Non-pigmented ciliary epithelial cell (primary cell): ENCODE measurements around the gene GGACT.
"Not testable (repeated sequence)": the region's sequence is repeated elsewhere in the genome, so short reads cannot be mapped to it uniquely, and the experiment has no call there.

Source experiments
- DNase-seq: peaks from one replicate; pipeline ENCODE4 v3.0.0-alpha.2; 2010; ENCODE audit warnings: low read depth

The GGACT gene

DNA sequence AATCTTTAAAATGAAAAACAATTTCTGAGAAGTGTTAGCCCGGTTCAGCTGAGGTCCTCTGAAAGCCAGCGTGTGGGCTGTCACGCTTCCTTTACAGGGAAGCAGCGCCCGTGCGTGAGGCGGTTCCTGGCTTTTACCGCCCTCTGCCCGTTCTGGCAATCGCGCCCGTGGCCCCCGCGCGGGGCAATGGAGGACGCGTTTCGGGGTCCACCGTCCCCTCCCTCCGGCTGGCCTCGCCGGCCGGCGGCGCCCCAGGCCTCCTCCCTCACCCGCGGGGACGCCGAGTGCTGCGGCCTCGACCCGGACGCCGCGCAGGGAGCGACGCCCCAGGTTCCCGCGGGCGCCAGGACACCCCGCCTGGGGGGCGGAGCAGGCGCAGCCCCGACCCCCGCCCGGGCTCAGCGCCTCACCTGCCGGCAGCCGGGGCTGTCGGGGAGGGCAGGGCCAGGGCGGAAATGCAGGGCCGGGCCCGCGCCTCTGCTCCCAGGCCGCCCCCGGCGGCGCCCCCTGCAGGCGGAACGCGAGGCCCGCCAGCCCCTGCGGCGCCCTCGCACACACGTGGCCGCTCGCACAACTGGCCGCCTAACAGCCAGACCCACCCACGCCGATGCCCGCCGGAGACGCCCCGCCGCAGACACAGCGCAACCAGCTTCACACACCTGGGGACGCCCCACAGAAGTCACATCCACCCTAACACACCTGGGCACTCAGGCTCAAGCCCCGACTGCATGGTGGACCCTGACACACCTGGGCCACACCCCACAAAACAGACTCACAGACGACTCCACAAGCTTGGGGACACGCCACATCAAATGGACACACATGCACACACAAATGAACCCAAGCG is at the start of gene GGACT:
TSS of gene GGACT (minus strand) at position 459 of the 847 bp plus-strand sequence. CDS start 56,198 bp downstream, outside the sequence.
- no peak for DNase-seq

DNA sequence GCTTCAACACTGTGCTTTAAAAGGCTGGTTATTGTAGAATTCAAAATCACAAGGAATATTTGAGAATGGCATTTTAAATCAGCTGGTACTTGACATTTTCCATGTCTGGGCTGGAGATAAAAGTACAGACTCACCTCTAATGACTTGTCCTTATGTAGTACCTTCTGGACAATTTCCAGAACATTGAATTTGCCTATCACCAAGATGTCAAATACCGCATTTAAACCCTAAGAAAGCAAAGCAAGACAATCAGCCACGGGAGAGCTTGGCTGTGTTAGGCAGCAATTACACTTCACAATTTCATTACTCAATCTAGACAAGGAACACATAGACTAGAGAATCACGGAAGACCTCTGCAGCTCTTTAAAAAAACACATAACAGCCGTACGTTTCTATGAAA is 49.2 kb upstream of the GGACT start:
- DNase-seq = no peak

DNA sequence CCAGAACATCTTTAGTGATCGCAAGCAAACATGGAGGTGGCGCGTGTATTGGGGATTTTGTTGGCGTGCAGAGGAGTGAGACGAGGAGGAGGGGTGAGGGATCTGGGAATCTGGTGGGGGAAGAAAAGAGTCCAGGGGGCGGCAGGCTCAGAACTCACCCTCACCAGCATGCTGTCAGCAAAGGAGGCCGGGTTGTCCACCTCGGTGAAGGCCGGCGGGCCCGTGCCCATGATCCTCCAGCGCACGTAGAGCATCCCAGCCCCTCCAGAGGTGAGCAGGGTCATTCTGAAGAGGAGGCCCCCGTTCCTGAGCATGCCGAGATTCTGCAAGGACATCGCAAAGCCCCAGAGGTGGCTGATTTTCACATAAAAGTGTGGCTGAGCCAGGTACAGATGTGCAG is 48.8 kb upstream of the GGACT start:
- no peak for DNase-seq

DNA sequence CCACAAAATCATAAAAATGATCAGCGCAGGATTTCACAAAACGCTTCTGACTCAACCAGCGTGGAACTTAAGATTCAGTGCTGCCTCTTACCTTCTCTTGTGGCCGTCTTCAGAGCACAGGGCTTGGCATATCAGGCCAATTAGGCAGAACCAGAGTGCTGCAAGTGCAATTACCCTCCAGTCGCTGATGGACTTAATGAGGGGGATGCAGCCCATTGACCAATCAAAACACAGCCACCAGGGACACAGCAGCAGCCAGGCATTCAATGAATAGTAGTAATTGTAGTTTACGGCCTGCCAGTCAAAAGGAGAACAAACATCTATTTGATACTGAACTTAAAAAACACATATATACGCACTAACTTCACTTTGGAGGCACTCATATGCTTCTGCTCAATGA is 47.9 kb upstream of the GGACT start:
- no peak for DNase-seq

DNA sequence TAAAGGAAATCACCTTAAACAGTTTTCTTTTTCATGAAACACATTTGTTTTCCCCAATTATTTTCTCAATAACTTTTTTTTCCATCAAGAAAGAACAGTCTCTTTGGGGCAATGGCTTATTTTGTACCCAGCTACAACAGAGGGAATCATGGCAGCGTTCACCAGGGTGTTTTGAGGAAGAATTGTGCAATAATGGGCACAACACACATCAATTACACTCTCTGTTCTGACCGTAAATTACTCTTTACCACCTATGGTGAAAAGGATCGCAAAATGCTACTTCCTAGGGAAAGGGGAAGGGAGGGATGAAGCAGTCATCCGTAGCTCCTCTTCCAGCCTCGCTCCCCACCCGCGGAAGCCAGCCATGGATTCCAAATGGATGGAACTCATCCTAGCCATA is 47.4 kb upstream of the GGACT start:
- no peak for DNase-seq

DNA sequence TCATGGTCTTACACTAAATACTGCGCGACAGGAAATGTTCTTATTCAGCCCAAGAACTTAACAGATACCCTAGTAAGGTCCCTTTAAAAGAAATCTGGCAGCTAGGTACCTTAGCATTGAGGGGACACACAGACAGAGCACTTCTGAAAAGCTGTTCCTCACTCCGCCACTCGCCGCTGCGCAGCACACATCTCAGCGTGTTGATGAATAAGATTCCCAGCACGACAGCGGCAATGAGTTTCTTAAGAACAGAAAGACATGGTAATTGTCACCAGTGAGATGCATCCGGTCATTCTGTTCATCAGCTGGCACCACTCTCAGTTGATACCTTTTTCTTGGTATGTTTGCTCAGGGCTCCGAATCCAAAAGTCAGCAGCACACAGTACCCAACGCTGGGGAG is 46.1 kb upstream of the GGACT start:
- no peak for DNase-seq

DNA sequence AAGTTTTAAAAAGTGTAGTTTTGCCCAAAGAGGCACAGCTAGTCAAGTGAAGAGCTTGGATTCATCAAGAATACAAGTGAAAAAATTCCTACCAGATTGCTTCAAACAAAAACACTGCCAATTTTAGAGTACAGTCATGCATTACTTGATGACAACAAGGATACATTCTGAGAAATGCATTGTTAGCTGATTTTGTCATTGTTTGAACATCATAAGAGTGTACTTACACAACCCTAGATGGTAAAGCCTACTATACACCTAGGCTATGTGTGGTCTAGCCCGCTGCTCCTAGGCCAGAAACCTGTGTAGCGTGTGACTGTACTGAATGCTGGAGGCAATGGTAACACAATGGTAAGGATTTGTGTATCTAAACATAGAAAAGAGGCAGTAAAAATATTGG is 44.9 kb upstream of the GGACT start:
- DNase-seq = peak; percentile 82

DNA sequence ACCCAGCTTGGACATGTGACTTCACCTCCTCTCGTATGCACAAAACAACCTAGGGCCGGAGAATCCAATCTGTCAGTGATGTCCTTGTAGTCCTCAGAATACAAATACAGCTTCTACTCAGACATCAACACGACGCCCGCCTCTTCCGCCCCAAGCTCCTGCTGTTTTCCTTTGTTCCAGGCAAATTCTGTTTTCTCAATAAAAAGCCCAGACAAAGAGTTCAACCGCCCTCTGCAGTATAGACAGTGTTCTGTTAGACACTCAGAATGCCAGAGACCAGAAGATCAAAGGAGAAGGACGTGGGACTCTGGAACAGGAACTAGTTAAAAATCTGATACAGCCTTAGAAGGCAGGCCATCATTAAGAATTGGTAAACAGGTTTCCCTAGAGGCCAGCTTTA is 42.0 kb upstream of the GGACT start:
- no peak for DNase-seq

DNA sequence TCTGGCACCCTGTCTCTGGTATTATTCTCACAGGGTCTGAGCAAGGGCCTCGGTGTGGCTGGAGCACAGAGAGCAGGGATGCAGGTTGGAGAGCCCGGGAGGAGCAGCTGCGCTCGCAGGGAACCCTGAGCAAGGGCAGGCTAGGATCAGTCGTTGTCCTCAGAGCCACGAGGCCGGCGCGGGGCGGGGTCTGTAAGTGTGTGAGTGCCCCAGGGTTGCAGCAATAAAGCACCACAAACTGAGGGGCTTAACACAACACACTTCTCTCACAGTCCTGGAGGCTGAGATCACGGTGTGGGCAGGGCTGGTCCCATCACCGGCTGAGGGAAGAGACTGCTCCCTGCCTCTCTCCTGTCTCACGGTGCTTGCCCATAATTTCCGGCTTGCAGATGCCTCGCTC is 38.5 kb upstream of the GGACT start:
- DNase-seq = no peak

DNA sequence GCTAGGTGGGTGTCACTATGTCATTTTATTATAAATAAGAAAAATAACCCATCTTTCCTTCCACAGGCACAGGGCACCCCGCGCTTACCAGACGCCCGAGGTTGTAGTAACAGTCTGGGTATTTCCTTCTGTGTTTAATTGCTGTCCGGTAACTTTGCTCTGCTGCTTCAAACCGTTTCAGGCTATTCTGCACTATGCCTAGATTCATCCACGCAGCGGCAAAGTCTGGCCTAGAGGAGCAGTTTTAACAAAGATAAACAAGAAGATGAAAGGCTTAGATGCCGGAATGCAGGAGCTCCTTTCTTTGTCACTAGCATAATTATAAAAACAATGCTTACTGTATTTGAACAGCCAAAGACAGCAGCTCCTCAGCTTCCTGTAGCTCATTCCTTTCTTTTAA is 36.9 kb upstream of the GGACT start:
- DNase-seq = no peak

DNA sequence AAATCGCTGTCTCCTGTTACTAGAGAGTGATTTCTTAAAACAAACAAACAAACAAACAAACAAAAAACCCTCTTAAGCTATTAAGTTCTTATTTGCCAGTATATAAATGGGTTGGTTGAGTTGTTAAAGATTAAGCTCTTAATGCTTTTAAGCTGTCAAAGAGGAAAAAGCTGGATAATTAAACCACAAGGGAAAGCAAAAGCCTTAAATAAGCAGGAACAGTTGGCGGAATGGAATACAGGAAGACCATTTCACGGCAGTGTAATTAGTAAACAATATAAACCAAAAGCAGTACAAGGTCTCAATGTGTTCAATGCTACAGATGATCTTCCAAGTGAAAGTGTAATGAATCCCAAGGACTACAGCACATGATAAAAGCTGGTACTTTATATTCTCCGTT is 32.2 kb upstream of the GGACT start:
- DNase-seq = no peak

DNA sequence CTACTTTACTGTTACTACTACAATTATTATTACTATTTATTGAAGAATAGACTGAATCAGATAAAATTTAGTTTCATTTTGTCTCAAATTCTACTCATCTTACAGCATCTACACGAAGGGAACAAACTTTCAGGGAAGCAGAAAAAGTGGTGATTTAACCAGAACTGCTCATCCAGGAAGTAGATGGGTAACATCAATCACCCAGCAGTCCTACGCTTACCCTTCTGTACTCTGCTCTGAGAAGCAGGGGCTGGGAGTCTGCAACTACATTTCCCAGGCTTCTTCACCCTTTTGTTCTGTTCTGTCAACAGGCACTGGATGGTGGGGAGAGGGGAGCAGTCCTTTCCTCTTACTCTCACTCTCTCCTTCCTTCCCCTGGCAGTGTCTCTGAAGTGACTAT is 31.4 kb upstream of the GGACT start:
- DNase-seq = no peak

DNA sequence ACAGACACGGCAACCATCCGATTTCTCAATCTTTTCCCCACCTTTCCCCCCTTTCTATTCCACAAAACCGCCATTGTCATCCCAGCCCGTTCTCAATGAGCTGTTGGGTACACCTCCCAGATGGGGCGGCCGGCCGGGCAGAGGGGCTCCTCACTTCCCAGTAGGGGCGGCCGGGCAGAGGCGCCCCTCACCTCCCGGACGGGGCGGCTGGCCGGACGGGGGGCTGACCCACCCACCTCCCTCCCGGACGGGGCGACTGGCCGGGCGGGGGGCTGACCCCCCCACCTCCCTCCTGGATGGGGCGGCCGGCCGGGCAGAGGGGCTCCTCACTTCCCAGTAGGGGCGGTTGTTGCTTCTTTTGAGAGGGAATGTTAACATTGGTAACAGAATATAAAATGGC is 30.3 kb upstream of the GGACT start:
- not testable (repeated sequence) for DNase-seq

DNA sequence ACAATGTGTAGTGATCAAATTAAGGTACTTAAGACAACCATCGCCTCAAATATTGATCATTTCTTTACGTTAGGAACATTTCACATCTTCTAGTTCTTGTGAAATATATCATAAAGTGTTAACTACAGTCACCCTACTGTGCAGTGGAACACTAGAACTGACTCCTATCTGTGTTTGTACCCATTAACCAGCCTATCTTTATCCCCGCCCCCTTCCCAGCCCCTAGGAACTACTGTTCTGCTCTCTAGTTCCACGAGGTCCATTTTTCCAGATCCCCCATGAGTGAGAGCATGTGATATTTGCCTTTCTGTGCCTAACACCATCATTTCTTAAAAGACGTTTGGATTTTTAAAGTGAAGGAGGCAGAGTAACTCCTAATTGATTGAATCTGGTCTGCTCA is 24.4 kb upstream of the GGACT start:
- no peak for DNase-seq

DNA sequence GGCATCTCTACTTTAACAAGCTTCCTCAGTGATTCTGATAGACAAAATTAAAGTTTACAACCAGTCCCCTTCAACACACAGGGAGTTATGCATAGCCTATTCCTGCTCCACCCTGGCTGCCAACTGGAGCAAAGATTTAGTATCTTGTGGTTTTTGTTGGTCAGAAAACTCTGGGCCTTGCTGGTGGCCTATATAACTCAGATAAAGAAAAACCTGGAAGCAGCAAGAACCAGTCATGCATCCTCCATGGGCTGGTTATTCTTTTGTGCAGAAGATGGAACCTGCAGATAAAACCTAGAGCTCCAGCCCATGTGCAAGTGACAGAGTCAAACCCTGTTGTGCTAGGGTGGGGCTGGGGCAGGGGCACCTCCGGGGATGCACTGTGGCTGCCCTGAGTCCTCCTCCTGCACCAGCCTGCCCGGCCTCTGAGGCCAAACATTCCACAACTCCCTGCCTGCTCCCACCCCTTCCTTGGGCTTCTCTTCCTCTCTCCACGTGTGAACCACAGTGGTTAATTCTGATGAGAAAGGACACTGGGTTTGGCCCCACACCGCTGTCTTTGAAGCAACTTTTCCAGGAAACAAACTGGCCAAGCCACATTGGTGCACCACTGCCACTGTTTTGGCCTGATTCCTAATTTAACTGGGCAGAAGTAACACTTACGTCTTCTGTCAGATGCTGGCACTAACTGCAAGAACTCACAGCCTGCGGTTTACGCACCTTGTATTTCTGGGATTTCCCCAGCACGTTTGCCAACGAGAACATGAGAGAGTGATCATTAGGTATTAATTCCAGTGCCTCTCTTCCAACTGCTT is 23.3 kb upstream of the GGACT start:
- DNase-seq = no peak

DNA sequence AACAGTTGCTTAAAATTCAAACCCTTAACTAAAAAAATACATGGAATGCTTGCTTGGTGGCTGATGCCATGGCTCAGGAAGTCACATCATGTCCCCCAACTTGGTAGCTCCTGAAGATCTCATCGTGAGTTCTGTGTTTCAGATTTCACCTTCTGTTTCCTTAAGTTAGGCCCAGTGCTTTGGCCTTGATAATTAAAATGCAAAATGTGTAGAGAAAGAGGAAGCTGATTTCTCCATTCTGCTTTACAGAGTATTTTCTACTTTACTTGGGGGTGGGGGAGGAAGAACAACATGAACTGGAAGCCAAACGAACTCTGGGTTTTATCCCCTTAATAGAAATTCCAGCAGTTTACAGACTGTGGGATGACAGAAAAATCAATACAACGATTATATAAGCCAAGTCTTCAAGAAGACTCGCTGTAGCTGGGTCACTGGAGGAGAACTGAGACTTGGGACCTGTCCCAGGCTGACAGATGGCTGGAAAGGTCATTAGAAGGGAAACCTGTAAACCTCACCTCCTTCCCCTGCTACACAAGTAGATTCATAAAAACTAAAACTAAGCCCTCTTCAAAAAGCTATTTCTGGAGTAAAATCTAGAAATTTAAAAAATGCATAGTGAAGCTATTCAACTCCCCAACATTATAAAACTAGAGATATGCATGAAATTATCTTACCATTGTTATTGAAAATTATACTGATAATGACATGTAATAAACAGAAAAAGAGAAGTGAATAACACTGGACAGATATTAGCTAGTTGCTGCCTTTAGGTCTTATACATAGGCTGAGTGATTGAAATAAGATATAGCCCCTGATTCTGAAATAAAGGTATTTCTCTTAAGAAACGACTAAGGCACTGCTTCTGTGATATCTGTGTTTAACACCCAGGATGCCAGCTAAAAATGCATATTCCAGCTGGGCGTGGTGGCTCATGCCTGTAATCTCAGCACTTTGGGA is 22.1 kb upstream of the GGACT start:
- no peak for DNase-seq

DNA sequence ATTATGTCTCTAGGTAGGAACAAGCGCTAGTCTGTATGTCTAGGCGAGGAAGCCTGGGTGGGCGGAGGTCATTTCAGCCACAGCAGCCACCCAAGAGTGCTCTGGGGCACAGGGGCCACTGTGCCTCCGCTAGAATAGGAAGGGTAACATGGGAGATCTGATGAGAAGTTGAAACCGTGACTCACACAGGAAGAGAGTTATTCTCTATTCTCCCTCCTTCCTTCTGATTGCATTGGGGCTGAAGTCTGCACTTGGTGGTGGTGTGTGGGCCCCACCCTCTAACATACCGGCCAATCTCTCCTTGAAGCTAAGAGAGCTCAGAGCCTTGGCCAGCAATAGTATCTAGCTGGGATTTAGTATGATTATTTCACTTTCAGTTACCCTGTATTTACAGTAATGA is 20.3 kb upstream of the GGACT start:
- no peak for DNase-seq

DNA sequence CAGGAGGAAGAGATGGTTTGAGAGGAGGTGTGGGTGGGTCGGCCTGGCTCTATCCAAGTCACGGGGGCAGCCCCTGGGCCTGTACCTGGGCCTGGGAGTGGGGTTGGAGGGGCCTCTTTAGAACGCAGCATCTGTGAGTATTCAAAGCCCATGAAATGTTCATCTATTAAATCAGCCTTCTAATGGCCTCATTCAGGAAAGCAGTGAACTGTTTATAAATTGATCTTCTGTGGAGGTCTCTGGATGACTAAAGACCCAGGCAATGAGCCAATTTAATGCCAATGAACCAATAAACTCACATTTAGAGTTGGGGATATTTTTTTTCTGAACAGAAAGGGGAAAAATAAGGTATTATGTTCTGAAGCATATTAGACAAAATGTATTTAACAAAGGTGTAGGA is 19.9 kb upstream of the GGACT start:
- DNase-seq = no peak

DNA sequence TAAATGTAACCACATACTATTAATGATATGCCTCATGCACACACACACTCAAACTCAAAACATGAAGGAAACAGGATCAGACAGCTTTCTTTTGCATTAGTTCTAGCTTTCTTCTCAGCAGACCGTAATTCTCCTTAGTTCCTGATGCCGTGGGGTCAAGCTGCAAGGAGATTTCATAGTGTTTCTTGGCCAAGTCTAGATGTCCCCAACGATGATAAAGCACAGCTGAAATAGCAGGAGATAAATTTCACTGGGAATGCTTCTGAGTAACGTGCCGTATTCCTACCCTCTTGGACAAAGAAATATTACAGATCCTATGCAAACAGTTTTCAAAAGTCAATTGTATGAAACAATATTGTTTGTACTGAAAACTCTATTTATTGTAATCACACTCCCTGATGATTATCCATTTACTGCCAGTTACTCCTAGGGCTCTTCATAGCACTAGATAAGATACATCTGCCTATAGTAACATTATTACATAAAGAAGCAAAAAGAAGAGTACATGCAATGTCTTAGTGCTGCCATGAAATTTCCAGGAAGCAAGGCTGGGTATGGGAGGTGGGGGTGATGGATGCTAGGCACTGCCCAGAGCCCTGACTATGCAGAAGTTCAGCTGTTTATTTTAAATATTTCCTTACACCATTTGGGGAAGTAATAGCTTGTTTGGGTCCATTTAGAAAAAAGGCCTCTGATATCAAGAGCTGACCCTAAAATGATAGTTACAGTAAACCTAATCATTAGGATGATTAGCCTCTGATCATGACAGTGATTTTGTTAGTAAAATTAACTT is 16.5 kb upstream of the GGACT start:
- no peak for DNase-seq

DNA sequence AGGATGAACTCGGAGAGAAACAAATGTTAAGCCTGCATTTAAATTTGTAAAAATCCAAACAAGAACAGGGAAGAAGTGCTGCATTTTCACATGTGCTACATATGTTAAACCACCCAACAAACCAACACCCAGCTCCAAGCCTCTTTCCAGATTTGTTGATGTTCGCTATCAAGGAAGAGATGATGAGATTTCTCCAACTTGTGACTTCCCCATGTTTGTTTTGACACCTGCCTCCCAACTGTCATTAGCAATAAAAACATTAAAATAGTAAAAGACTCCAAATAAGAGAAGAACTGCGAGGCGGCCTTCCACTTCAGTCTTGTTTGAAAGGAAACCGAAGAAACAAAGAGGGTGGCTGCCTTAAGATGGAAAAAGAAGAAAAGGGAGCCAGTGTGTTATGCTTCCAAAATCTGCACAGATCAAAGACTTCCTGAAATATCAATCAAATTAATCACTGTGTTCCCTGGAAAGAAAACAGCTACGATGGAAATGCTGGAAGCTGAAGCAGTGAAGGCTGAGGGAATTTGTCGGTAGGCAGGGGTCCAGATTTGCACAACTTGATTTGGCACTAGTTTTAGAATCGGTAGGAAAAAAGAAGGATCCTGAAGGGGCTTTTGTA is 14.0 kb upstream of the GGACT start:
- no peak for DNase-seq

DNA sequence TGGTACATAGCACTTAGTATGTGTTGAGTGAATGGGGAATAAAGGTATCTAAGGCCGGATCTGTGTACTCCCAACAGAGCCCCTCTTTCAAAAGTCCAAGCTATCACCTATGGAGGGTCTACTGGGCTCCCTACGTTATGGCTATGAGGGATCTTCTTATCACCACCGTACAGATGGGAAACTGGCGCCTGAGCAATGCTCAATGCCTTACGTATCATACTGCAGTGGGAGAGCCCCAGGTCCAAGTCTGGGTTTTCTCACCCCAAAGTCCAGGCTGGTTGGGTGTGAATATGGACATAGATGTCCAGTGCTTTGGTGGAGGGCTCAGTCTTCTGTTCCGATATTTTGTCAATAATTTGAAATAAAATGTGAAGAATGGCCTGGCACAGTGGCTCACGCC is 13.1 kb upstream of the GGACT start:
- no peak for DNase-seq
